SU-DHL-6 (cell line): ENCODE results near the gene PTPRN2.

Source experiments
- H2AFZ ChIP-seq: fragments of 200-600 bp; sonication (generic); 2 replicates; pipeline ENCODE4 v1.6.1; 2014; ENCODE audit warnings: low read depth, mild to moderate bottlenecking, moderate library complexity, mixed read lengths, antibody characterized with exemption, low read length; ENCODE audit not compliant: severe bottlenecking
- H3F3A ChIP-seq: fragments of 200-600 bp; shearing (Covaris generic); 2 replicates; pipeline ENCODE4 v1.6.0; 2016; ENCODE audit warnings: antibody characterized with exemption, mild to moderate bottlenecking; ENCODE audit not compliant: insufficient read depth
- H3K27ac ChIP-seq: fragments of 200-600 bp; sonication (generic); 2 replicates; pipeline ENCODE4 v1.5.1; 2016; ENCODE audit warnings: low read depth, mild to moderate bottlenecking, low read length, moderate library complexity, mixed read lengths
- H3K27me3 ChIP-seq: fragments of 200-600 bp; sonication (generic), shearing (Covaris generic); 2 replicates; pipeline ENCODE4 v1.6.0; 2014; ENCODE audit warnings: mild to moderate bottlenecking, low read length
- H3K36me3 ChIP-seq: fragments of 200-600 bp; sonication (generic); 2 replicates; pipeline ENCODE4 v1.6.1; 2014; ENCODE audit warnings: mild to moderate bottlenecking, low read length, mixed read lengths
- H3K4me2 ChIP-seq: fragments of 300-600, 200-600 bp; shearing (Covaris generic), sonication (generic); 2 replicates; pipeline ENCODE4 v1.6.0; 2014; ENCODE audit warnings: low read length, low read depth, mild to moderate bottlenecking; ENCODE audit not compliant: poor library complexity, severe bottlenecking
- H3K4me3 ChIP-seq: fragments of 200-600 bp; sonication (generic); 2 replicates; pipeline ENCODE4 v1.5.1; 2014; ENCODE audit warnings: antibody characterized with exemption, low read length, mild to moderate bottlenecking, mixed read lengths; ENCODE audit not compliant: insufficient read depth, poor library complexity, severe bottlenecking
- H3K79me2 ChIP-seq: fragments of 200-600 bp; sonication (generic); 2 replicates; pipeline ENCODE4 v1.6.1; 2014; ENCODE audit warnings: mild to moderate bottlenecking, low read length, moderate library complexity; ENCODE audit not compliant: insufficient read depth
- H3K9ac ChIP-seq: fragments of 200-600 bp; sonication (generic); 2 replicates; pipeline ENCODE4 v1.7.0; 2014; ENCODE audit warnings: mild to moderate bottlenecking, low read length
- H3K9me2 ChIP-seq: fragments of 200-600 bp; sonication (generic); replicated peaks from 2 replicates; pipeline ENCODE4 v1.6.1; 2014; ENCODE audit warnings: low read length; ENCODE audit not compliant: insufficient read depth
- H3K9me3 ChIP-seq: fragments of 200-600 bp; sonication (generic); 2 replicates; pipeline ENCODE4 v1.6.1; 2014; ENCODE audit warnings: low read length, mixed read lengths; ENCODE audit not compliant: insufficient read depth
- H4K20me1 ChIP-seq: fragments of 200-600 bp; sonication (generic); 2 replicates; pipeline ENCODE4 v1.6.1; 2014; ENCODE audit warnings: low read depth, mild to moderate bottlenecking, antibody characterized with exemption, low read length, moderate library complexity, mixed read lengths
- EZH2phosphoT487 ChIP-seq: fragments of 200-600 bp; sonication (generic), shearing (Covaris generic); conservative IDR thresholded peaks from 2 replicates; pipeline ENCODE4 v1.6.1; 2018; ENCODE audit warnings: mild to moderate bottlenecking, antibody characterized with exemption, low read length, moderate library complexity, mixed read lengths
- TF ChIP-seq, protein P1 (sequence below): fragments of 200-600 bp; sonication (generic); IDR thresholded peaks from one replicate; pipeline ENCODE4 v1.5.1; 2017; ENCODE audit warnings: antibody characterized with exemption, mild to moderate bottlenecking, low read length, moderate library complexity; ENCODE audit not compliant: insufficient read depth, poor library complexity, severe bottlenecking

The PTPRN2 gene

DNA sequence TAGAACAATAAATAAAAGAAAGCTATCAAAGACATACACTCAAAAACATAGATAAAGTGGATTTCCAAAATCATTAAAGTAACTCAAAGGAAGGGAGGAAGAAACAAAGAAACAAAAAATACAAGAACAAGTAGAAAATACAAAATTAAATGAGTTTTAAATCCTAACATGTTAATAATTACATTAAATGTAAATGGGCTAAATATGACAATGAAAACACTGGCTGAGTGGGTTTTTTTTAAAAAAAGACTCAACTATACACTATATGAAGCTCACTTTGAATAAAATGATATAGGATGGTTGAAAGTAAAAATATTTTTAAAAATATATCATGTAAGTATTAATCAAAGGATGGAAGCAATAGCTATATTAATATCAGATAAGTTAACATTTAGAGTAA lies 371.4 kb downstream of the PTPRN2 start:
- Histone ChIP-seq H3K4me2 (no peak overlapping the region), H3K9me2 (no peaks in the 10 kb centered on the region), H3K27ac (no peak overlapping the region), H3K9me3 (no peaks in the 10 kb centered on the region), H3F3A (no peaks in the 10 kb centered on the region), H3K9ac (no peak overlapping the region), H4K20me1 (no peaks in the 10 kb centered on the region), H2AFZ (no peak overlapping the region), H3K4me3 (no peak overlapping the region), H3K27me3 (0 out of 2 replicates have a peak, but pooled peaks cover 2% of the 10 kb centered on the region), H3K79me2 (no peaks in the 10 kb centered on the region), H3K36me3 (no peaks in the 10 kb centered on the region)
- TF ChIP-seq, protein P1, sequence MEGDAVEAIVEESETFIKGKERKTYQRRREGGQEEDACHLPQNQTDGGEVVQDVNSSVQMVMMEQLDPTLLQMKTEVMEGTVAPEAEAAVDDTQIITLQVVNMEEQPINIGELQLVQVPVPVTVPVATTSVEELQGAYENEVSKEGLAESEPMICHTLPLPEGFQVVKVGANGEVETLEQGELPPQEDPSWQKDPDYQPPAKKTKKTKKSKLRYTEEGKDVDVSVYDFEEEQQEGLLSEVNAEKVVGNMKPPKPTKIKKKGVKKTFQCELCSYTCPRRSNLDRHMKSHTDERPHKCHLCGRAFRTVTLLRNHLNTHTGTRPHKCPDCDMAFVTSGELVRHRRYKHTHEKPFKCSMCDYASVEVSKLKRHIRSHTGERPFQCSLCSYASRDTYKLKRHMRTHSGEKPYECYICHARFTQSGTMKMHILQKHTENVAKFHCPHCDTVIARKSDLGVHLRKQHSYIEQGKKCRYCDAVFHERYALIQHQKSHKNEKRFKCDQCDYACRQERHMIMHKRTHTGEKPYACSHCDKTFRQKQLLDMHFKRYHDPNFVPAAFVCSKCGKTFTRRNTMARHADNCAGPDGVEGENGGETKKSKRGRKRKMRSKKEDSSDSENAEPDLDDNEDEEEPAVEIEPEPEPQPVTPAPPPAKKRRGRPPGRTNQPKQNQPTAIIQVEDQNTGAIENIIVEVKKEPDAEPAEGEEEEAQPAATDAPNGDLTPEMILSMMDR, result no peak
- no peak for TF ChIP-seq EZH2phosphoT487

DNA sequence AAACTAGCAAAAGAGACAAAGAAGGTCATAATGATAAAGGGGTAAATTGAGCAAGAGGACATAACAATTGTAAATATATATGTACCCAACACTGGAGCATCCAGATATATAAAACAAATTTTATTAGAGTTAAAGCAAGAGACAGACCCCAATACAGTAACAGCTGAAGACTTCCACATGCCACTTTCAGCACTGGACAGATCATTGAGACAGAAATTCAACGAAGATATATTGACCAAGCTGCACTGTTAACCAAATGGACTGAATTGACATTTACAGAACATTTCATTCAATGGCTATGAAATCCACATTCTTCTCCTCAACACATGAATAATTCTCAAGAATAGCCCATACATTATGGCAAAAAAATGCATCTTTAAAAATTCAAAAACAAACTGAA lies 378.2 kb downstream of the PTPRN2 start:
- H3K9me3 ChIP-seq, result no peaks in the 10 kb centered on the region
- no peak overlapping the region for H2AFZ ChIP-seq
- no peaks in the 10 kb centered on the region for H3K27me3 ChIP-seq
- no peaks in the 10 kb centered on the region for H3K79me2 ChIP-seq
- no peaks in the 10 kb centered on the region for H3F3A ChIP-seq
- H3K4me3 ChIP-seq, result no peak overlapping the region
- no peaks in the 10 kb centered on the region for H4K20me1 ChIP-seq
- H3K36me3 ChIP-seq, result no peaks in the 10 kb centered on the region
- TF ChIP-seq, protein P1, result no peak
- TF ChIP-seq EZH2phosphoT487, result no peak
- no peak overlapping the region for H3K9ac ChIP-seq
- H3K4me2 ChIP-seq, result no peak overlapping the region
- H3K9me2 ChIP-seq, result no peaks in the 10 kb centered on the region
- no peak overlapping the region for H3K27ac ChIP-seq

DNA sequence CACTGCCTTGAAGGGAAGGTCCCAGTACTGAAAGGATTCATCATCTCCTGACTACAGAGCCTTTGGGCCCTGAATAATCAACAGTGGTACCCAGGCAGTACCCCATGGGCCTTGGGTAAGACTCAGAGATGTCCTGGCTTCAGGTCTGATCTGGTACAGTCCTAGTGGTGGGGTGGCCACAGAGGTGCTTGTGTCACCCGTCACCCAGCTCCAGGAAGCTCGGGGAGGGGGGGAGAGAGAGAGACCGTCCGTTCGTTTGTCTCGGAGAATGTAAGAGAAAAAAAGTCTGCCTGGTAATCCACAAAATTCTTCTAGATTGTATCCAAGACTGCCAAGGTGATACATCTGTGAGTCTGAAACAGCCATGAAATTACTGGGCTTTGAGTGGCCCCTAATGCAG lies 381.3 kb downstream of the PTPRN2 start:
- Histone ChIP-seq H3K9ac (no peak overlapping the region), H2AFZ (no peak overlapping the region), H3K4me2 (no peak overlapping the region), H3F3A (no peaks in the 10 kb centered on the region), H4K20me1 (no peaks in the 10 kb centered on the region), H3K9me3 (no peaks in the 10 kb centered on the region), H3K79me2 (no peaks in the 10 kb centered on the region), H3K4me3 (no peak overlapping the region), H3K9me2 (no peaks in the 10 kb centered on the region), H3K27ac (no peak overlapping the region), H3K27me3 (no peaks in the 10 kb centered on the region), H3K36me3 (no peaks in the 10 kb centered on the region)
- no peak for TF ChIP-seq EZH2phosphoT487
- TF ChIP-seq, protein P1, result no peak
